ENCODE data around the gene RCSD1. TPM values are rescaled to one million over a fixed set of nuclear protein-coding genes. Genes with fewer than 3 reads are reported as not detected.

RCSD1 gene
- total and polyA plus RNA-seq, 2 of the 4 experiments (the other 2 are of a cell fraction): 0.03 TPM; not detected in 1

DNA sequence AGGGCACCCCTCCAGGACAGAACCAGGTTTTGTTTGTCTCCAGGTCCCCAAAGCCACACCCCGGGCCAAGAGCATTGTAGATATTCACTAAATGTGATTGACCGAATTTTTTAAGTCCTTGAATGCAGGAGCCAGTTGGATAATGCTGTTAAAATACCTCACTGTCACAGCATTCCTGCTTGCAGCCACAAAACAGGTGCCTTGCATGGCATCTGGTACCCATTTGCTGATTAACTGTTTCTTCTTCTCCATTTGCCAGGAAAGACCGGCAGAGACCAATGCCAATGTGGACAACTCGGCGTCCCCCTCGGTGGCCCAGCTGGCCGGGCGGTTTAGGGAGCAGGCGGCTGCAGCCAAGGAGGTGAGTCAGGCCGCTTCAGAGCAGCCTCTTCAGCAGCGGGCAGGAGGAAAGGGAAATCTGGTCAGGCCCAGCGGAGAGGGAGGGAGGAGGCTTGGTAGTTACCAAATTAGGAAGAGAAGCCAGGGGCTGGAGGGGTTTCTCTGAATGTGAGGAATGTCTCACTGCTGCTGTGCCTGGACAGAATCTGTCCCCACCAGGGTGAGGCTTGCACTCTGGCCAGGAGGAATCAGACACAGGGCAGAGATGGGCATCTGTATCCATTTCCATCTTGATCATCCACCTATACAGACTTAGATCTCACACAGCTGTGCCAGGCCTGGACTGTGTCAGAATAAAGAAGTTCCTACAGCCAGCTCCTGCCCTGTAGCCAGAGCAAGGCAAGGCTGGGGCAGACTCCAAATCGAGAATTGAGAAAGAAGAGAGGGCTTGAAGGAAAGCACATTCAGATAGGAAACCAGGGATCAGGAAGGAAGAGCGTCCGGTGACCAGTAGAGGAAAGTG lies 53.8 kb downstream of the RCSD1 start:
- ChIA-PET CTCF (no interaction called here), POLR2A (ENCODE audit: unreplicated experiment) (no interaction called here)
- Histone ChIP-seq H3K9ac (ENCODE audit: low read depth, low read length) (no peak overlapping the region), H2AFZ (replicated peaks; ENCODE audit: low read length, poor library complexity) (peak overlapping the region; percentile 48), H4K91ac (ENCODE audit: insufficient read depth, low read depth, low read length) (no peak overlapping the region), H4K20me1 (ENCODE audit: insufficient read depth, low read length) (no peaks in the 10 kb centered on the region), H3K14ac (replicated peaks; ENCODE audit: low read depth, low read length) (no peak overlapping the region; the same call in 1 of the 2 replicates), H3K27me3 (ENCODE audit: control insufficient read depth, insufficient read depth, low read length) (peaks cover 12% of the 10 kb centered on the region), H2BK5ac (ENCODE audit: low read depth, low read length, poor library complexity, severe bottlenecking) (no peak overlapping the region), H3K4me1 (ENCODE audit: control insufficient read depth, insufficient read depth, low read length) (no peaks in the 10 kb centered on the region), H2BK20ac (ENCODE audit: low read depth, low read length) (0 out of 2 replicates have a peak overlapping the region, but pooled peaks have one; percentile 29), H3K36me3 (ENCODE audit: control insufficient read depth, insufficient read depth, low read length) (no peaks in the 10 kb centered on the region), H3K4ac (ENCODE audit: low read depth, low read length) (no peak overlapping the region), H4K5ac (ENCODE audit: low read depth, low read length) (no peak overlapping the region), H2BK120ac (ENCODE audit: low read depth, low read length) (no peak overlapping the region), H3K56ac (ENCODE audit: extremely low read depth, insufficient read depth, low read length) (no peak overlapping the region), H3K4me3 (ENCODE audit: insufficient read depth, low read depth, low read length) (no peak overlapping the region), H3K27ac (ENCODE audit: insufficient read depth, low read length) (no peak overlapping the region), H2AK9ac (replicated peaks; ENCODE audit: low read depth, low read length, poor library complexity) (no peak overlapping the region), H3K18ac (ENCODE audit: low read depth, low read length) (no peak overlapping the region), H2AK5ac (ENCODE audit: low read depth, low read length) (no peak overlapping the region), H3K79me1 (ENCODE audit: low read depth in 1 of 2, low read length in 2 of 2) (no peaks in the 10 kb centered on the region), H3K4me2 (ENCODE audit: low read depth, low read length) (no peak overlapping the region), H4K8ac (ENCODE audit: low read depth in 2 of 2, low read length in 2 of 2) (no peak overlapping the region), H3K9me1 (ENCODE audit: insufficient read depth, low read length) (peaks cover 4% of the 10 kb centered on the region; the same call in 1 of the 2 replicates), H2BK15ac (ENCODE audit: low read depth, low read length) (no peak overlapping the region), H3K9me3 (ENCODE audit: control insufficient read depth, insufficient read depth, low read length) (no peaks in the 10 kb centered on the region), H3K23ac (ENCODE audit: low read depth, low read length) (0 out of 2 replicates have a peak overlapping the region, but pooled peaks have one; percentile 15)
- peak; percentile 87 for ATAC-seq (ENCODE audit: low read depth)
- 44% methylated on average over 11 of the region's 15 CpGs; no CpG with 5 or more reads in 1 of the 2 experiments for WGBS, 2 experiments (ENCODE audit: extremely low coverage in 2 of 2, insufficient read length in 1 of 2)
- DNase-seq: peak; percentile 41
- intact Hi-C loops (cut with micrococcal nuclease): loop anchor here (10.0 kb wide), 1 partner anchor 229 kb away; no protein-coding TSS in a partner anchor
- TF ChIP-seq RCOR1 (IDR thresholded peaks at IDR 0.05; ENCODE audit: insufficient replicate concordance, low read length) (no peak), BHLHE40 (IDR thresholded peaks at IDR 0.05; ENCODE audit: low read depth, low read length) (no peak)
- BruUV-seq (replicated peaks): no TSS peak
- in situ Hi-C loops (cut with MboI; ENCODE audit: low sequenced_read_pairs): loop anchor here (25.0 kb wide), 1 partner anchor 422 kb away; no protein-coding TSS in a partner anchor
- dilution Hi-C loops (cut with HindIII; ENCODE audit: low sequenced_read_pairs, unreplicated experiment): no loop called here

Measured in IMR-90 (cell line).